HG02623 (cell line): ENCODE data around the gene RALGPS1.

Source experiments
- ATAC-seq: cut with Tn5 transposase; IDR thresholded peaks from one replicate; pipeline ENCODE4 v1.9.1; 2021; ENCODE audit warnings: moderate library complexity; ENCODE audit not compliant: unreplicated experiment

The RALGPS1 gene

GRCh38 chr9:127215268-127216209 is 301.0 kb downstream of the RALGPS1 start:
- no peak for ATAC-seq

GRCh38 chr9:127216210-127216887 is 301.8 kb downstream of the RALGPS1 start:
- ATAC-seq = no peak

GRCh38 chr9:127216888-127217217 is 302.3 kb downstream of the RALGPS1 start:
- ATAC-seq = no peak

GRCh38 chr9:127218818-127219217 is 304.2 kb downstream of the RALGPS1 start:
- ATAC-seq = no peak

DNA sequence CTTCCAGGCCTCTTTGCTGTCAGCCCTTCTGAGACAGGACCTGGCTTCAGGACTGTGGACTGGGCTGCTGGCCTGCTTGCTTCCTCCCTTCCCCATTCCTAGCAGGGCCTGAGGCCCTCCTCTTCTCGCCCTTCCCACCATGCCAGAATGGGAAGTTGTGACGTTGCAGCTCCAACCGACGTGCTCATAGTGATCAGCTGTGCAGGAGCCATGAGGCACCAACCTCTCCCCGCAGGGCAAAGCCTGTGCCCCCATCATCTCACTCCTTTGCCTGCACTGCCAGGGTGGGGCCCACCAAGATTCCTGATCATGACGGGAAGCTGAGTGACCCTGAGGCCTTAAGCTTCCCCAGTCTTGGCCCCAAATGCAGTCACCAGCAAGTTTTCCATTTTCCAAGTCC is 304.9 kb downstream of the RALGPS1 start:
- no peak for ATAC-seq

GRCh38 chr9:127221695-127222094 is 307.1 kb downstream of the RALGPS1 start:
- no peak for ATAC-seq

GRCh38 chr9:127222388-127223095 is 308.0 kb downstream of the RALGPS1 start:
- ATAC-seq = no peak

DNA sequence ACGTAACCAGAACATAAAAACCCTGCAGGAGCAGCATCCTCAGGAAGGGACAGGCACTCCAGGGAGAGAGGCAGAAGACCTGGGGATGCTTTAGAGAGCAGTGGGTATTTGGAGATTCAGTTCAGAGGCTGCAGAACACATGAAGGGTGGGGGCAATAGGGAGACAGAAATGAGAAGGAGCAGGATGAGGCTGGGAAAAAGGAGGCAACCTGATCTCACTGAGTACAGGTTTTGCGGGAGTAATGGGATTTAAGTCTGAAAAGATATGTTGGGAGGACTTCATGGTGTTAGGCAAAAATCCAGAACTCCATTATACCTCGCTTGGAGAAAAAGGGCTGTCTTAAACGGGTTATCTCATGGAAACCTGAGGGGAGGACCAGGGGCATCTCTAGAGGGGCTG is 308.7 kb downstream of the RALGPS1 start:
- no peak for ATAC-seq

DNA sequence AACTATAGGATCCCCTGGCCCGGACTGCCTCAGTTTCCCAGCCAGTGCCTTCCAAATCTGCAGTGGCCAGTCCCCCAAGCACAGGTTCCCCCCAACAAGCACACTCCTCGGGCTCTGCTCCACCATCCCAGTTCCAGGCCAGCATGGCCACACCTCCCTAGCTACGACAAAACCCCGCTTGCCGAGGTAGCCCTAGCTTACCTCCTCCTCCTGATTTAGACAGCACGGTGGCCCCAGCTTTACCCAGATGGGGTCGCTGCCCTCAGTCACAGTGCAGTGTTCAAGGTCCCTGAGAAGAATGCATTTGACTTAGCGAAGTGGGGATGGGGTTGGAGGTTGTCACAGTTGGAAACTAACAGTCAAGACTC is 309.2 kb downstream of the RALGPS1 start:
- ATAC-seq = no peak

DNA sequence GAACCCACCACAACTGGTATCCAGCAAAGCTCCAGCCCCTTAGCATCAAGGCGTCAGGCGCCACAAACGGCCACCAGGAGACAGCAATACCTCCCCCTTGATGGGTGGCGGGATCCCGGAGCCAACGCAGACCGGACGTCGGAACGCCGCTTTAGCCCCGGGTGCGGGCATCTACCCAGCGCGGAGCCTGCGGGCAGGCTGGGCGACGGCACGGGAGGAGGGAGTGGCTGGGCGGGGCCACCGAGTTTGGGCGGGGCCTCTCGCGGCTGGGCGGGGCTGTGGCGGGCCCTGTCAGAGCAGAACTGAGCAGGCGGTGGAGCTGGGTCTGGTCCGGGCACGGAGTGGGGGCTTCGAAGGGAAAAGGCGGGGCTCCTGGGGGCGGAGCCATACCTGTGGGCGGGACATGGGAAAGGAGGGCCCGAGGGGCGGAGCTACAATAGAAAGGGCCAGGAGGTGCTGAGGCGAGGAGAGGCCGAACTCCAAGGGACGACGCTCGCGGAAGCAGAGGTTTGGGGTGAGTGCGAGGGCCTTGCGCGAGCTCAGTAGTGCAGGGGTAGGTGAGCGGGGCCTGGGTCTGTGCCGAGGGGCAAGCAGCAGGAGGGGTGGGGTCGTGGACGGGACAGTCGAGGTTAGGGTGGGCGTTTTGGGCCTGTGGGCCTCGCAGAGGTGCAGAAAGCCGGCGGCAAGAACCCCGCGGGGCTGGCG is 309.7 kb downstream of the RALGPS1 start:
- peak; percentile 37 for ATAC-seq

GRCh38 chr9:127224883-127225739 is 310.5 kb downstream of the RALGPS1 start:
- peak; percentile 51 for ATAC-seq

- no peak for ATAC-seq
Observed at GRCh38 chr9:127225801-127226625, 311.4 kb downstream of the RALGPS1 start.

DNA sequence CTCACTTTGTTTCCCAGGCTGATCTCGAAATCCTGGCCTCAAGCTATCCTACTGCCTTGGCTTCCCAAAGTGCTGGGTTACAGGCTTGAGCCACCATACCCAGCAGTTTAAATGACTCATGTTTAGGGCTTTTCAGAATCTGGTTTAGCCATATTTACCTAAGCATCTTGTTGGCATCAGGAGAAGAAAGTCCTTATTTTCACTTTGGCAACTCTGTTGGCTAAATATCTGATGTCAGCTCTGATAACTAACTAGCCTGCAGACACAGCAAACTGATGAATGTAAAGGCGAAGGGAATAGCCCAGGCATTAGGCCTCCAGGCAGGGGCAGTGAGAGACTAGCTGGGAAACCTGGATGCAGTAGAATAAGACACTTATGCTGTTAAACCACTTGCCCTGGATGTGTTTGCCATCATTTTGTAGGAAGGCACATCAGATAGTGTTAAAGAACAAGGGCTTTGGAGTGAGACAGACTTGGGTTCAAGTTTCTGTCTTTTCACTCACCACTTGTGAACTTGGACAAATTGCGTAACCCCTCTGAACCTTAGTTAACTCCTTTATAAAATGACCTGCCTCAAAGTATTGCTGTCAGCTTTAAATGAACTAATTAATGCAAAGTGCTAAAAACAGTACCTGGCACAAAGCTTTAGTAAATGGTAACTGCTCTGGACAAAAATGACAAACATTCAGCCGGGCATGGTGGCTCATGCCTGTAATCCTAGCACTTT is 315.3 kb downstream of the RALGPS1 start:
- no peak for ATAC-seq

GRCh38 chr9:127231666-127232065 is 317.1 kb downstream of the RALGPS1 start:
- no peak for ATAC-seq

DNA sequence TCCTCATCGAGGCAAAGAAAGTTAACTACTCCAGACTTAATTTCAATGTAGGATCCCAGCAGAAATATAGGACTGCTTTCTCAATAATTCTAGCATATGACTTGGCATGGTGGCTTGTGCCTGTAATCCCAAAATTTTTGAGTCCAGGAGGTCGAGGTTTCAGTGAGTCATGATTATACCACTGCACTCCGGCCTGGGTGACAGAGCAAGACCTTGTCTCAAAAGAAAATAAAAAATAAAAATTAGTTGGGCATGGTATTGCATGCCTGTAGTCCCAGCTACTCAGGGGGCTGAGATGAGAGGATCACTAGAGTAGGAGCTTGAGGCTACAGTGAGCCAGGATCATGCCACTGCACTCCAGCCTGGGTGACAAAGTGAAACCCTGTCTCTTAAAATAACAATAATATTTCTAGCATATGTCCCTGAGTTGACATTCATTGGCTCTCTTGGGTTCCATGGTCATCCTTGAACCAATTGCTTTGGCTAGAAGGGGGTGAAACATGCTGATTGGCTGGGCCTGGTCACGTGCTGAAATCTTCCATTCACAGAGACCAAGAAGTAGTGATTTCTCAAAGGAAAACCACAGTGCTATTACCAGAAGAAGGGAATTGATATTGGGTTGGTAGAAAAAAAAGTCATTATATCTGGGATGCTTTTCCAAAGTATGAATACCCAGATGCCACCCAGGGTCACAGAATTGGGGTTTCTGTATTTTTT is 318.4 kb downstream of the RALGPS1 start:
- ATAC-seq = no peak

- no peak for ATAC-seq
Observed at GRCh38 chr9:127233550-127233949, 319.0 kb downstream of the RALGPS1 start.

DNA sequence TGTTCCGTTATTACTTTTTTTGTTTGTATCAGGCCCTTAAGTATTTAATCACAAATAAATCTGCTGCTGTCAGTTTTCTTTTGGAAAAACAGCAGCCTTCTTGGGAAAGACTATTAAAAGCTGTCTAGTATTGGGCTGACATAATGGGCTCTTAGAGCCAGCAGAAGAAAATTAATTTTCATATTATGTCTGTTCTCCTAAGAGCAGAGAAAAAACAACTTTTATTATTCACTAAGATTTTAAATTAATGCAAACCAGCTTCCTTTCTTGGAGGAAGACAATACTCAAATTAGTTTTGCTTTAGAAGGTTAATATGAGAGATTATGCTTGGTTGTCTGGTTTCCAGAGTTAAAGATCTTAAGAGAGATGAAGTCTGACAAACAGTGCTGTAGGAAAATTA is 319.4 kb downstream of the RALGPS1 start:
- no peak for ATAC-seq

- ATAC-seq = no peak
Observed at GRCh38 chr9:127237801-127238200, 323.2 kb downstream of the RALGPS1 start.
